ENCODE results near the gene KAT6B.

Gene KAT6B

GRCh38 chr10:74977072-74977471 lies 150.7 kb downstream of the KAT6B start:
- FAIRE-seq (no peak), DNase-seq (ENCODE audit: insufficient read length, low spot score) (no peak)
- TF ChIP-seq, protein P1, sequence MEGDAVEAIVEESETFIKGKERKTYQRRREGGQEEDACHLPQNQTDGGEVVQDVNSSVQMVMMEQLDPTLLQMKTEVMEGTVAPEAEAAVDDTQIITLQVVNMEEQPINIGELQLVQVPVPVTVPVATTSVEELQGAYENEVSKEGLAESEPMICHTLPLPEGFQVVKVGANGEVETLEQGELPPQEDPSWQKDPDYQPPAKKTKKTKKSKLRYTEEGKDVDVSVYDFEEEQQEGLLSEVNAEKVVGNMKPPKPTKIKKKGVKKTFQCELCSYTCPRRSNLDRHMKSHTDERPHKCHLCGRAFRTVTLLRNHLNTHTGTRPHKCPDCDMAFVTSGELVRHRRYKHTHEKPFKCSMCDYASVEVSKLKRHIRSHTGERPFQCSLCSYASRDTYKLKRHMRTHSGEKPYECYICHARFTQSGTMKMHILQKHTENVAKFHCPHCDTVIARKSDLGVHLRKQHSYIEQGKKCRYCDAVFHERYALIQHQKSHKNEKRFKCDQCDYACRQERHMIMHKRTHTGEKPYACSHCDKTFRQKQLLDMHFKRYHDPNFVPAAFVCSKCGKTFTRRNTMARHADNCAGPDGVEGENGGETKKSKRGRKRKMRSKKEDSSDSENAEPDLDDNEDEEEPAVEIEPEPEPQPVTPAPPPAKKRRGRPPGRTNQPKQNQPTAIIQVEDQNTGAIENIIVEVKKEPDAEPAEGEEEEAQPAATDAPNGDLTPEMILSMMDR (IDR thresholded peaks at IDR 0.05; ENCODE audit: insufficient read depth, missing control alignments) = no peak

DNA sequence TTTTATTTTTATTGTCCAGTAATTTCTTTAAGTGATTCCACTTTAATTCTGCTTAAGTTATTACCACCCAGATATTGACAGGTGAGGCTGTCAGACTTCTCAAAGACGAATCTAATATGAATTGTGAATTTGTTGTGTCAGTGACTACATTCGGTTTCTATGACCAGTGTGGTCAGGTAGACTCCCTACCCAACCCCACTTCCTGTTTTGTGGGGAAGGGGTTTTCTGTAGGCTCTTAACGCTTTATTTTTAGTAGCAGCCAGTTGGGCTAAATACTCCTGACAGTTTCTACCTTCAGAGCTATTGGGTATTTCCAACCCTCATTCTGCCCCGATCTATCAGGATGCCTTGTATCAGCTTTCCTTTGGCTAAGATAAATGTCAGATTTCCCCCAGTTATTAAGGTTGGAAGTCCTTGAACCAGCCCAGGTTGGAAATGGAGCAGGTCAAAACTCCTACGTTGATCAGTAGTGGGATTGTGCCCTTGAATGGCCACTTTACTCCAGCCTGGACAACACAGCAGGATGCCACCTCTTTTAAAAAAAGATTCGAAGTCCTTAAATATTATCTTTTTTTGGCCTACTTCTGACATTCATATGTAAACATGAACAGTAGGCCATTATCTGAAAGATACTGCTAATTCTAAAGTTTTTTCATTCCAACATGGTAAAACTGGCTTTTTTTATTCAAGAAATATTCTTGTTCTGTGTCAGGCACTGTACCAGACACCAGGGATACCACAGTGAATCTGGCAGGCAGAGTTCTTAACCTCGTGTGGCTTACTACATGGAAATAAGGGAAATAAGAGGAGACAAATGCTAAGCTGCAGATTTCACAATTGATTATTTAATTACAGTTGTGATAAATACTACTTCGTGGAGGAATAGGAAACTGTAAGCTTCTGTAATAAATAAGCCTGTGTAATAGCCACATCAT lies 151.8 kb downstream of the KAT6B start:
- FAIRE-seq (no peak), DNase-seq (ENCODE audit: insufficient read length, low spot score) (no peak)
- TF ChIP-seq, protein P1 (IDR thresholded peaks at IDR 0.05; ENCODE audit: insufficient read depth, missing control alignments) = no peak

DNA sequence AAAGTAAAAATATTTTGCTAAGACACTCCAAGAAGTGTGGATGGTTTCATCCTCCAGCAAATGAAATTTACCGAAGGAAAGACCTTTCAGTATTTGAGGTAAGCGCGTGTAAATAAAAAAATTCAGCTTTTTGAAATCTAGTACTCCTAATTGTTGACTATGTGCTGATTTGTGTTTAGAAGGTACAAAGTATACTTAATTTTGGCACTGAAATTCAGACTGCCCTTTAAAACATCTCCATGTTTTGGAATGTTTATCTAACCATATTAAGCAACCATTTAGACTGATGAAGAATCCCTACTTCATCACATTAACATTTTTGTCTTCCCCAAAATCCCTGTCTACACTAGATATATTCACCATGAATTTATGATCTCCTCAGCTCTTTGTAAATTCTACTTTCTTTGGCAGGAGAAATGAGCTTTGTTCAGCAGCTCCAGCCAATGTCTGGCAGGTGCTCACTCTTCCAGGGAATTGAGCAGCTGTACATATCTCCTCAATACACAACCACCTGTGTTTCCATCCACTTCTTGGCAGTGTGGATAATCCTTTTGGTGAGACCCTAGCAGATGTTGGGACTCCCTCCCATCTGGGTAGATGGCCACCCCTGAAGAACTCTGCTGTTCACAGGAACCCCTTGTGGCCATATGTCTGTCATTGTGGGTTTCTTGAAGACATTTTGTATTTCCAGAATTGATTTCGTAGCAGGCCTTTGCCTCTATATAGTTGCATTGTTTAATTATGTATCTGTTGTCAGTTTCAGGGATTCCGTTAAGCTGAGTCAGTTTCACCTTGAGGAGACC lies 155.6 kb downstream of the KAT6B start:
- TF ChIP-seq, protein P1 (IDR thresholded peaks at IDR 0.05; ENCODE audit: insufficient read depth, missing control alignments) = no peak
- DNase-seq (ENCODE audit: insufficient read length, low spot score) (no peak), FAIRE-seq (no peak)

DNA sequence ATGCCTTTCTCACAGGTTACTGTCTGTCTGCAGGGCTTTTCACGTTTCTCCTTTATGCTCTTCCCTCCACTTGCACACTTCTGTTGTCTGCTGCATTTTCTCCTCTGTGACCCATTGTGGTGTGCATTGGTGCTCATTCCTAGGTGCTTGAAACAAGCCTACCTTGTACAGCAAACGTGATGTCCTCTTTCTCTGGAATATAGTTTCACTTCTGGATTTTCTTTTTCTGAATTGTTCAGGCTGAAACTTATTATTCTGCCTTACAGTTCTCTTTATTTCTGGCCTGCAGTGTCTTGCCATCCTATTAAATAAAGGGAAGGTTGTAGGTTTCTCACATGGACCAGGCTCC lies 156.2 kb downstream of the KAT6B start:
- TF ChIP-seq, protein P1 (IDR thresholded peaks at IDR 0.05; ENCODE audit: insufficient read depth, missing control alignments) = no peak
- no peak for DNase-seq (ENCODE audit: insufficient read length, low spot score)
- FAIRE-seq = no peak

DNA sequence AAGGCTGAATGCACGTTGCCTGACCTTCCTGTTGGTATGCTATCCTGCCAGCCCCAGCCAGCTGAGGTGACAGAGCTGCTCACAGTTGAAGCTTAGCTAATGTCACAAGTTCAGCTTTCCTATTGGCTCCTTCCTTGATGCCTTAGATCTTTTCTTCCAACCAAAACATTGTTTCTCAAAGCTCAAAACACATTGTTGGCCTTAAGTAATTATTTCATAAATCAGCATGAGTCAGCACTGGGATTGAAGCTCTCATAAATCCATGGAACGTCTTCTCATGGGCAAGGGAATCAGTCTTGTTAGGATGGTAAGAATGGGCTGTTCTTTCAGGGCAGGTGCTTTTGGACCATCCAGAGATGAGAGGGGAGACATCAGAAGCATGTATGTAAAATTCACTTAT lies 157.0 kb downstream of the KAT6B start:
- no peak for FAIRE-seq
- TF ChIP-seq, protein P1 (IDR thresholded peaks at IDR 0.05; ENCODE audit: insufficient read depth, missing control alignments) = no peak
- DNase-seq (ENCODE audit: insufficient read length, low spot score) = no peak

DNA sequence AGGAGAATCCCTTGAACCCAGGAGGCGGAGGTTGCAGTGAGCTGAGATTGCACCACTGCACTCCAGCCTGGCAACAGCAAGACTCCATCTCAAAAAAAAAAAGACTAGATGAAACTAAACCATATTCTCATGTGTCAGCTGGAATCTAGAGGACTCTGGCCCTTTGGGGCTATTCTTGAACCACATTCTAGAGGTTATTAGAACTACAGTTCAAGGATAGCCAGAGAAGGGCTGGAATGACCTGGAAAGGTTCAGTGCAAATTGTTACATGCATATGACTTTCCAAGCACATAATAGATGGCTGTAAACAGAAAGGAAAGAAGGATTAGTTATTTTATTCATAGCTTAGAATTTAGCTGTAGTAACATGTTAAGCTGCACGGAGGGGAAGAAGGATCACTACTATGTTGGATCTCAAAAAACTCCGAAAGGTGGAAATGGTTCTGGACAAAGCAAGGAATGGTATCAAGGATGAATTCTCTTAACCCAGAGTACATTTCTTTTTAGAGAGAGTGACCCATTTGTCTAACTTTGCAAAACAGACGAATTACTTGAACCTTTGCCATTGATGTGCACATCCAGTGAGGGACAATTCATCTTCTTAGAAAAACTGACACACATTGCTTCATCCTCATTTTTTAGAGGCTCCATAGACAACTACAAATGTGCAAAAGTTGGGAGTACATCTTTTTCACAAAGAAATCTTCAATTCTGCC lies 161.1 kb downstream of the KAT6B start:
- TF ChIP-seq, protein P1 (IDR thresholded peaks at IDR 0.05; ENCODE audit: insufficient read depth, missing control alignments) = no peak
- FAIRE-seq (no peak), DNase-seq (ENCODE audit: insufficient read length, low spot score) (no peak)

Data from D721Med (cell line).